Measurements from ENCODE around the gene KRTAP3-2.

GRCh38 chr17:40952661-40953060 lies 47.0 kb downstream of the KRTAP3-2 start:
- TF ChIP-seq TAF1 (IDR thresholded peaks at IDR 0.05; ENCODE audit: low read depth) (no peak), FOXM1 (IDR thresholded peaks at IDR 0.05; ENCODE audit: borderline replicate concordance, low read depth) (no peak), REST (IDR thresholded peaks at IDR 0.05; ENCODE audit: low read depth) (no peak)
